ENCODE measurements around the gene ZDHHC7. TPM values are rescaled to one million over a fixed set of nuclear protein-coding genes. Genes with fewer than 3 reads are reported as not detected.

Gene ZDHHC7
- total RNA-seq, 1 experiment from 2014 or later, result 39.9 TPM

DNA sequence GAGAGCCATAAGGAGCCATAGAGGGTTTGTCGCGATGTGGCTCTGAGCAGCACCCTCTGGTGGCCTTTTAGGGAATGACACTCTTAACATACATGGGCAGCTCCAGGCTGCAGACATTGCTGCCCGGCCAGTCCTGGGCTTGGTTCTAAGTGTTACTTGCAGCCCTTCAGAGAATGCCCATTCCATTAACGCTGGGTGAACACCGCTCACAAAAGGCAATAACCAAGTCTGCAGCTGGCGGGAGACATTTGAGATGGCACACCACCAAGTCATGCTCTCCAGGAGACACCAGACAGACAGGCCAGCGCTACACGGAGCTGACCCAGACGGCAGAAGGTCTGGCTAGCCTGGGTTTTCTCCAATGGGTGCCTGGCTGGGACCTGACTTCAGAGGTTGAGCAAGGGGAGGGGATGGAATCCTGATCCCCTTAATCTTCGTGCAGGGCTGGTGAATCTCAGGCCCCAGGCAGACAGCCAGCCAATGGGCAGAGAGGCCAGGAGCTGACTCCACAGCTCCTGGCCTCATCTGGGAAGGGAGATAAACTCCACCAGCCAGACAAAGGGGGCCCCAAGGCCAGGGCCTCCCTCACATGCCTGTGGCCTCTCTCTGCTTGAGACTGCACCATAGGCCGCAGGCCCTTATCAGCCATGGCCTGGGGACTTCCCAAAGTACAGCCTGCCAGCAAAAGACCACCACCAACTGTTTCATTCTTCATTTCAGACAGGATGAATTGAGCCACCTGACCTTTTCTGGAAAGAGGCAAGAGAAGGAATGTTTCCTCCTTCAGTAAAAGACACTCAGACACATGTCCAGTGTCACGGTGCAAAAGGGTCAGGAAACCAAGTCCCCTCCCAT, 58.8 kb downstream of the ZDHHC7 start (continued):
- TF ChIP-seq EZH2 (IDR thresholded peaks at IDR 0.05) (no peak), ZNF274 (IDR thresholded peaks at IDR 0.05; ENCODE audit: low read depth, low read length) (no peak)

GRCh38 chr16:84950906-84951305, 60.4 kb downstream of the ZDHHC7 start:
- H3K27ac ChIP-seq (ENCODE audit: low read depth, low read length), result no peak overlapping the region
- no peaks in the 10 kb centered on the region for H3K9me2 ChIP-seq (ENCODE audit: insufficient read depth)
- H3K36me3 ChIP-seq (ENCODE audit: control insufficient read depth in 1 of 2, insufficient read depth in 2 of 2, low read length in 2 of 2), result no peaks in the 10 kb centered on the region
- RAD21 ChIA-PET (ENCODE audit: low non-redundant PET in 1 of 2, low total read pairs in 2 of 2, uncharacterized antibody in 2 of 2, unreplicated experiment in 2 of 2), result no interaction called here
- CTCF ChIA-PET, result interaction anchor here (1.3 to 5.7 kb wide), 6 partner anchors 11 to 213 kb away, joined by 3 to 65 read pairs (median 19); no protein-coding TSS in a partner anchor
- H3K9ac ChIP-seq (ENCODE audit: low read length), result no peak overlapping the region
- TF ChIP-seq CTCF (IDR thresholded peaks at IDR 0.05 in 2 of 3, conservative IDR thresholded peaks at IDR 0.05 in 1 of 3; ENCODE audit: borderline replicate concordance in 1 of 3, insufficient read depth in 1 of 3, low read depth in 2 of 3, low read length in 2 of 3), result peak; percentile 11 to 66 (median 63); a peak in 4 of 6 replicates
- TF ChIP-seq CBX3 (IDR thresholded peaks at IDR 0.05; ENCODE audit: low read depth), result peak; percentile 66; the same call in 1 of the 2 replicates
- TF ChIP-seq FOSL1 (IDR thresholded peaks at IDR 0.05; ENCODE audit: low read depth), result no peak
- no TSS peak for BruUV-seq (replicated peaks)
- intact Hi-C loops (cut with micrococcal nuclease), result no loop called here
- no peak overlapping the region for H2AFZ ChIP-seq (ENCODE audit: low read depth, low read length, poor library complexity, severe bottlenecking)
- H3K4me2 ChIP-seq (ENCODE audit: low read length), result no peak overlapping the region
- no peaks in the 10 kb centered on the region for H3K79me2 ChIP-seq (ENCODE audit: insufficient read depth, low read length)
- peak; percentile 60 for ATAC-seq
- POLR2A ChIA-PET, result interaction anchor here (0.7 to 2.1 kb wide), 2 partner anchors 131 to 413 kb away, joined by 3 to 6 read pairs; partner anchors contain the start of gene CRISPLD2
- H3K9me3 ChIP-seq (ENCODE audit: control insufficient read depth in 1 of 2, insufficient read depth in 1 of 2, low read depth in 1 of 2, low read length in 2 of 2), result no peaks in the 10 kb centered on the region
- H4K20me1 ChIP-seq (ENCODE audit: insufficient read depth), result no peaks in the 10 kb centered on the region
- DNase-seq (ENCODE audit: low read depth, low spot score), result no peak
- peaks cover 0 to 3% of the 10 kb centered on the region in 2 experiments; a peak in 1 of 4 replicates for H3K4me1 ChIP-seq (ENCODE audit: control insufficient read depth in 1 of 2, insufficient read depth in 2 of 2, low read length in 2 of 2)
- no peak overlapping the region for H3K4me3 ChIP-seq (replicated peaks in 1 of 2; ENCODE audit: low read depth in 1 of 2, low read length in 2 of 2)
- H3K27me3 ChIP-seq (ENCODE audit: insufficient read depth, low read length), result no peaks in the 10 kb centered on the region
